ENCODE measurements around the gene MTUS2.

The MTUS2 gene

DNA sequence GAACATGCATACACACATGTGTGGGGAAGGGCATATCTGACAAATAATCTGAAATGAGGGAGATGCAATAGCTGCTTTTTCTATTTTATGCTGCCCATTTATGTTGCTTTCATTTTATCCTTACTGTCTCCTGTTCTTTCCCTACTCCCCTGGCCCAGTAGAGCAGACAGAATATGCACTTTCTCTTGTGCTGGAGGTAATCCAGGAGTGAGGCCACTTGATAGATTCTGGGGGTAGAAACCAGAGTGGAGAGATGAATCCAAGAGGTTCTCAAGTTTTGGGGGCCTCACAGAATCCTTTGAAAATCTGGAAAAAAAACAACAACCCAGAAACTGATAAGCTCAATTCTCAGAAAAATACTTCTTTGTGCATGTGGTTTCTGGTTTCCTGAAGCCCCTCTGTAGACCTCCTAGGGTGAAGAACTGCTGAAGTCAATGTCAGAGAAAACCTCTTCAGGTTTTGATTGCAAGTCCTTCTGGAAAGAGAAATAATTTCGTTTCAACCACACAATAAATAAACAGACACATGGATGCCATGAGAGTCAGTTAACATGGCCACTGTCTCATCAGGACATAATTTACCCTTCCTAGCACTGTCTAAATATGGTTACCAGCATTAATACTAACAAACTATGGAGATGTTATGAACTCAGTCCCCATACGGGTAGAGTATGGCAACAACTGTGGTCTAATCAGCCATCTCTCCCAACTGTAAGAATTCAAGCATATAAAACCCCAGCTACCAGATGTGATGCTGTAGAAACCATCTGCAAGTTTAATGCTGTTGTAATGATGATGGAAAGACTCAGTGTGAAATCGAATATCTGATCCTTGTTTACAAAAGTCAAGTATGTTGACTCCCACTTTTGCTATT, 419.8 kb downstream of the MTUS2 start:
- no peak for TF ChIP-seq ZFX (IDR thresholded peaks at IDR 0.05; ENCODE audit: borderline replicate concordance)
- no peak for TF ChIP-seq CTCF (IDR thresholded peaks at IDR 0.05)
- H3K27ac ChIP-seq = no peak overlapping the region

GRCh38 chr13:29254626-29255370, 434.7 kb downstream of the MTUS2 start:
- H3K27ac ChIP-seq = no peak overlapping the region
- TF ChIP-seq CTCF (IDR thresholded peaks at IDR 0.05) (no peak), ZFX (IDR thresholded peaks at IDR 0.05; ENCODE audit: borderline replicate concordance) (no peak)

DNA sequence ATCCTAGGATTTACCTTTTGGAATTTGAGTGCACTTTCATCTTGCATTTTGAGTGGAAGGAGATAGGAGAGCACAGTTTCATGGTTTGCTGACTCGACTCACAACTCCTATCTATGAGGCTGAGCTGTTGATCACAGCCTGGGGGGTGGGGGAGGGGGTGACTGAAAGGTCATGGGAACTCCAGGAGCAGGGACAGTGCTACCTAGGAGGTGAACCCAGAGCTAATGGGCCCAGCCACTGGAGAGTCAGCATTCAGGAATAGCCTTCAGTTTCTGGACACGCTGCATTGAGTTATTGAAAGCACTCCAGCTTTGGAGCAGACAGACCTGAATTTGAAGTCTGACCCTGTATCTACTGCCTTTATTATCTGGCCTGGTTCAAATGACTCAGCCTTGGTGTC, 435.4 kb downstream of the MTUS2 start:
- H3K27ac ChIP-seq = no peak overlapping the region
- TF ChIP-seq CTCF (IDR thresholded peaks at IDR 0.05) (no peak), ZFX (IDR thresholded peaks at IDR 0.05; ENCODE audit: borderline replicate concordance) (no peak)

GRCh38 chr13:29260684-29261083, 440.5 kb downstream of the MTUS2 start:
- H3K27ac ChIP-seq = no peak overlapping the region
- TF ChIP-seq CTCF (IDR thresholded peaks at IDR 0.05) = no peak
- TF ChIP-seq ZFX (IDR thresholded peaks at IDR 0.05; ENCODE audit: borderline replicate concordance) = no peak

DNA sequence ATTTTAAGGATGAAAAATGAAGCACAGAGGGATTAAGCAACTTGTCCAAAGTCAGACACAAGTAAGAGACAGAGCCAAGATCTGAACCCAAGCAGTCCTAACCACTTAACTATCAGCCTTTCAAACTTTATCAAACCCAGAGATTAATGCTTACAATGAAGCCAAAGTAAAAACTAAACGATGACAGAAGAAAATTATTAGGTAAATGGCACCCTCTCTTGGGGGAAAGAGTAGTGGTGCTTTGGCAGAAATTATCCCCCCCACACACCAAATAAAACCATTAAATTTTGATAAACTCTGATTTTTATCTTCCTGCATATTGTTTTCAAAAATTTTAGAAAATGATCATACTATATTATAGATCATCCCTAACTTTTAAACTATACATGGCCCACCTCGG, 446.1 kb downstream of the MTUS2 start:
- H3K27ac ChIP-seq = no peak overlapping the region
- no peak for TF ChIP-seq ZFX (IDR thresholded peaks at IDR 0.05; ENCODE audit: borderline replicate concordance)

DNA sequence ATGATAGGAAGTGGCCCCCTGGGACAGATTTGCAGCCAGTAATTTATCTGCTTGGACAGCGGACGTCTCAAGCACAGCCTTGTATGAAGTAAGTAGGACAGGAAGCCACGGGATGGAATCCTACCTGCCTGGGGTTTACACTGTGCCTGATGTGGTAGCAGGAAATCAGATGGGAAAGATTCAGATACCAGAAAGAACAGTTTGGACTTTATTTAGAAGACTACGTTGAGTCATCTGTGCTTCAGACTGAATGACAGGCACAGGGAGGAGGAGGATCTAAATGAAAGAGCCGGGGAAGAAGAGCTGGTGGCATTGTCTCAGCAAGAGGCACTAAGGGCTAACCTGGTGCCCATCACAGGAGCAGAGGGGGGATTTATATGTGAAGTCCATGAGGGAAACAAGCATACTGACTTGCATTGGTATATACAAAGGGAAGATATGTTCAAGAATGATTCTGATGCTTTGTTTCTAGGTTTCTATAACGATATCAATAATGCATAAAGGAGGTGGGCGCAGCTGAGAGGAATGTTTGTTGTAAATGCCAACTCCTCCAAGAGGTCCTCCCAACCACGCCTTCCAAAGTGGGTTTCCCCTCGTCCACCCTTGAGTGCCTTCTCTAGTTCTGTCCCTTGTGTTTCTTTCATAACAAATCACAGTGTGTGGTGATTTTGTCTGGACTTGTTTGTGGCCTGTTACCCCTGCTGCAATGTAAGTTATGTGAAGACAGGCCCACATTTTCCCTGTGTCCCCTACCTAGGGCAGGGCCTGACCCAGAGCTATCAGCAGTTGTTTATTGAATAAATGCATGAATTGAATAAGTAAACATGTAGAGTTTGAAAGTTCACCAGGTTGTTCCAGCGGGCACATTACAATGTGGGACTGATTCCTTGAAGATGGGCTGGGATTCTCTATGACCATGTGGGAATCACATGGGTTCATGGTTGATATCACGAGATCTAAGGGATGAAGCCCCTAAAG, 446.9 kb downstream of the MTUS2 start:
- no peak overlapping the region for H3K27ac ChIP-seq

More for the DNA sequence above, 446.9 kb downstream of the MTUS2 start:
- TF ChIP-seq ZFX (IDR thresholded peaks at IDR 0.05; ENCODE audit: borderline replicate concordance) = no peak
- no peak for TF ChIP-seq CTCF (IDR thresholded peaks at IDR 0.05)

All from 22Rv1 (cell line).